Dendritic cell treated with granulocyte-macrophage colony-stimulating factor and Interleukin-4, amounts not matched to agents 40 ng/mL and 50 ng/mL, for 4 days (primary cell): Measurements from ENCODE around the gene GLMP.

Source experiments
- H3K27ac Mint-ChIP-seq: one replicate; pipeline ENCODE4 v1.8.0; 2022; ENCODE audit warnings: mild to moderate bottlenecking, mixed read lengths
- H3K27me3 Mint-ChIP-seq: one replicate; pipeline ENCODE4 v1.8.0; 2022; ENCODE audit warnings: mild to moderate bottlenecking, mixed read lengths
- H3K36me3 Mint-ChIP-seq: one replicate; pipeline ENCODE4 v1.8.0; 2022; ENCODE audit warnings: low read depth, mixed read lengths
- H3K4me1 Mint-ChIP-seq: one replicate; pipeline ENCODE4 v1.8.0; 2022; ENCODE audit warnings: low read depth, mixed read lengths
- H3K4me3 Mint-ChIP-seq: one replicate; pipeline ENCODE4 v1.8.0; 2022; ENCODE audit warnings: mild to moderate bottlenecking, moderate library complexity, mixed read lengths
- H3K9me3 Mint-ChIP-seq: one replicate; pipeline ENCODE4 v1.8.0; 2022; ENCODE audit warnings: mixed read lengths
- intact Hi-C: fragments of 100-400 bp; cut with micrococcal nuclease; formaldehyde crosslinking; loops from one replicate; pipeline ENCODE4 v1.15.0; 2022

Gene GLMP

GRCh38 chr1:156253634-156254033 is 41.8 kb downstream of the GLMP start:
- no peak overlapping the region for H3K4me3 Mint-ChIP-seq
- no peaks in the 10 kb centered on the region for H3K27me3 Mint-ChIP-seq
- H3K36me3 Mint-ChIP-seq = peaks cover 87% of the 10 kb centered on the region
- intact Hi-C loops = no loop called here
- H3K27ac Mint-ChIP-seq = no peak overlapping the region
- no peaks in the 10 kb centered on the region for H3K4me1 Mint-ChIP-seq
- H3K9me3 Mint-ChIP-seq = no peaks in the 10 kb centered on the region

GRCh38 chr1:156251527-156251926 is 44.0 kb downstream of the GLMP start:
- peaks cover 13% of the 10 kb centered on the region for H3K27me3 Mint-ChIP-seq
- H3K4me3 Mint-ChIP-seq = no peak overlapping the region
- H3K36me3 Mint-ChIP-seq = peaks cover 71% of the 10 kb centered on the region
- H3K9me3 Mint-ChIP-seq = no peaks in the 10 kb centered on the region
- H3K27ac Mint-ChIP-seq = no peak overlapping the region
- intact Hi-C loops = no loop called here
- no peaks in the 10 kb centered on the region for H3K4me1 Mint-ChIP-seq

- no peak overlapping the region for H3K27ac Mint-ChIP-seq
- peaks cover 13% of the 10 kb centered on the region for H3K4me1 Mint-ChIP-seq
- intact Hi-C loops = no loop called here
- peaks cover 31% of the 10 kb centered on the region for H3K27me3 Mint-ChIP-seq
- peaks cover 60% of the 10 kb centered on the region for H3K36me3 Mint-ChIP-seq
- no peak overlapping the region for H3K4me3 Mint-ChIP-seq
- no peaks in the 10 kb centered on the region for H3K9me3 Mint-ChIP-seq
Measured at GRCh38 chr1:156249593-156249992, 45.9 kb downstream of the GLMP start.

- H3K27ac Mint-ChIP-seq = no peak overlapping the region
- intact Hi-C loops = no loop called here
- H3K27me3 Mint-ChIP-seq = peaks cover 37% of the 10 kb centered on the region
- H3K4me1 Mint-ChIP-seq = peaks cover 13% of the 10 kb centered on the region
- peaks cover 54% of the 10 kb centered on the region for H3K36me3 Mint-ChIP-seq
- H3K4me3 Mint-ChIP-seq = no peak overlapping the region
- no peaks in the 10 kb centered on the region for H3K9me3 Mint-ChIP-seq
Measured at GRCh38 chr1:156248323-156248683, 47.2 kb downstream of the GLMP start.

GRCh38 chr1:156247460-156248322 is 47.8 kb downstream of the GLMP start, which contains the start of gene PAQR6:
Gene PAQR6 (minus strand): TSS chr1:156248056. CDS start chr1:156246731, 1,325 bp downstream.
- Mint-ChIP-seq H3K4me1 (peaks cover 13% of the 10 kb centered on the region), H3K27me3 (peaks cover 37% of the 10 kb centered on the region), H3K27ac (no peak within 1 kb of the TSS), H3K36me3 (peaks cover 52% of the 10 kb centered on the region), H3K4me3 (no peak within 1 kb of the TSS), H3K9me3 (no peaks in the 10 kb centered on the region)
- intact Hi-C loops = no loop called here

GRCh38 chr1:156246781-156247459 is 48.6 kb downstream of the GLMP start:
- H3K36me3 Mint-ChIP-seq = peaks cover 52% of the 10 kb centered on the region
- peaks cover 13% of the 10 kb centered on the region for H3K4me1 Mint-ChIP-seq
- peaks cover 37% of the 10 kb centered on the region for H3K27me3 Mint-ChIP-seq
- H3K27ac Mint-ChIP-seq = no peak overlapping the region
- H3K9me3 Mint-ChIP-seq = no peaks in the 10 kb centered on the region
- intact Hi-C loops = no loop called here
- H3K4me3 Mint-ChIP-seq = no peak overlapping the region

GRCh38 chr1:156246241-156246780 is 49.2 kb downstream of the GLMP start:
- Mint-ChIP-seq H3K4me3 (no peak overlapping the region), H3K27me3 (peaks cover 37% of the 10 kb centered on the region), H3K36me3 (peaks cover 48% of the 10 kb centered on the region), H3K9me3 (no peaks in the 10 kb centered on the region), H3K4me1 (peaks cover 13% of the 10 kb centered on the region), H3K27ac (no peak overlapping the region)
- intact Hi-C loops = no loop called here

- H3K27ac Mint-ChIP-seq = no peak overlapping the region
- H3K4me1 Mint-ChIP-seq = peaks cover 13% of the 10 kb centered on the region
- H3K4me3 Mint-ChIP-seq = peak overlapping the region; percentile 55
- intact Hi-C loops = no loop called here
- peaks cover 37% of the 10 kb centered on the region for H3K27me3 Mint-ChIP-seq
- H3K9me3 Mint-ChIP-seq = no peaks in the 10 kb centered on the region
- H3K36me3 Mint-ChIP-seq = peaks cover 48% of the 10 kb centered on the region
Measured at GRCh38 chr1:156245451-156246232, 49.8 kb downstream of the GLMP start.

GRCh38 chr1:156244712-156245111 is 50.8 kb downstream of the GLMP start:
- no peak overlapping the region for H3K27ac Mint-ChIP-seq

GRCh38 chr1:156244126-156244525 is 51.4 kb downstream of the GLMP start:
- Mint-ChIP-seq H3K27me3 (peaks cover 37% of the 10 kb centered on the region), H3K4me1 (peaks cover 13% of the 10 kb centered on the region), H3K9me3 (no peaks in the 10 kb centered on the region), H3K36me3 (peaks cover 48% of the 10 kb centered on the region), H3K27ac (no peak overlapping the region), H3K4me3 (no peak overlapping the region)
- intact Hi-C loops = no loop called here

More at GRCh38 chr1:156244712-156245111, 50.8 kb downstream of the GLMP start:
- Mint-ChIP-seq H3K9me3 (no peaks in the 10 kb centered on the region), H3K4me3 (no peak overlapping the region), H3K4me1 (peaks cover 13% of the 10 kb centered on the region), H3K36me3 (peaks cover 48% of the 10 kb centered on the region), H3K27me3 (peaks cover 37% of the 10 kb centered on the region)
- intact Hi-C loops = no loop called here

- intact Hi-C loops = no loop called here
- peaks cover 57% of the 10 kb centered on the region for H3K36me3 Mint-ChIP-seq
Measured at GRCh38 chr1:156242738-156243137, 52.7 kb downstream of the GLMP start.

More at GRCh38 chr1:156242738-156243137, 52.7 kb downstream of the GLMP start:
- no peaks in the 10 kb centered on the region for H3K9me3 Mint-ChIP-seq
- no peak overlapping the region for H3K27ac Mint-ChIP-seq
- peaks cover 13% of the 10 kb centered on the region for H3K4me1 Mint-ChIP-seq
- H3K27me3 Mint-ChIP-seq = peaks cover 36% of the 10 kb centered on the region
- no peak overlapping the region for H3K4me3 Mint-ChIP-seq
